GM18907 (cell line): ENCODE measurements around the gene FAM114A2.
"Not testable (repeated sequence)": the region's sequence is repeated elsewhere in the genome, so short reads cannot be mapped to it uniquely, and the experiment has no call there.

ENCODE experiments used
- ATAC-seq: cut with Tn5 transposase; IDR thresholded peaks from one replicate; pipeline ENCODE4 v1.9.1; 2021; ENCODE audit warnings: mild to moderate bottlenecking, moderate library complexity; ENCODE audit not compliant: unreplicated experiment

Gene FAM114A2

DNA sequence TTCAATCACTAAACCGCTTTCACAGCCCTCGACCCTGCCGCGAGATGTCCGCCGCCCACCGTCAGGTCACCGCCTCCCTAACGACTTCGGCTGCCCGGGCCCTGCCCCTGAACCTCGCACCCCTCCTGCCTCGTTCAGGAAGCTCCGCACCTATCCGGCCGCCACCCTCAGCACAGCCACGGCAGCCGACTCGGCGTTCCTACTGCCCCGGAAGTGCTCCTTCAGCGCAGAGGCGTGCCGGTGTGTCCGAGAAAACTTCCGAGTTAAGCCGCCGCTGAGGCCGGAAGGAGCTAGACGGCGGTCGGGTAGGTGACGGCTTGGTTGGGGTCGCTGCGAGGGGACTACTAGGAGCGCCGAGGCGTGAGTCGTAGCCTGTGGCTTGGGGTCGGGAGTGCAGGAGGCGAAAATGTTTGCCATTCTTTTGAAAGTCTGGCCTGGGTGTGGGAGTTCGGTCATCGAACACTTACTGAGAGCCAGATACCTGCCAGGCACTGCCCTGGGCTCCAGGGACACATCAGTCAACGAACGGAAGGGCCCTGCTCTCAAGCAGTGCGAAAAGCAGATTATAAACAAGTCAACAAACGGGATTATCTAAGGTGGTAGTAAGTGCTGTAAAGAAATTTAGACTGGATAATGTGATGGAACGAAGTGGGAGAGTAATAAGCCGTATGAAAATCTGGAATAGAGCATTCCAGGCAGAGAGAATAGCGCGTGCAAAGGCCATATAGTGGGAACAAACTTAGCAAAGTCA lies at the start of gene FAM114A2, which contains the start of gene MFAP3:
Gene FAM114A2, minus strand, starts transcription at position 204 of the 751 bp plus-strand sequence. CDS start 3,957 bp downstream, outside the sequence.
Gene MFAP3, plus strand, starts transcription at position 261 of the 751 bp plus-strand sequence. CDS start 10,756 bp downstream, outside the sequence.
- peak; percentile 99 for ATAC-seq

DNA sequence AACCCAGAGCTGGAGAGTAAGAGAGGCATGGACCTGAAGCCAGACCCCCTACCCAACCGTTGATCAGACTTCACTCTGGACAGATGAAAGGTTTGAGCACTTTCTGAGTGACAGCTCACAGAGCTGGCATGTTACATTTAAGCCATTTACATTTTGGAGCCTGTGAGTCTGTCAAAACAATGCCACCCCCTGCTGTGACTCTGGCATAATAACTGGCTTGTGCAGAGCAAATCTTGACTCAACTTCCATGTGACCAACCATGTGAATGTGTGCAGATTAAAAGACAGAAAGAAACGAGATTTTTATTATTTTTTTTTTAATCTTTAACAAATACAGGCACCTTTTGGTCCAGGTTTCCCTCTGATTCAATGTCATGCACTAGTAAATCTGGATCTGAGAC lies 48.5 kb upstream of the FAM114A2 start:
- ATAC-seq: no peak

DNA sequence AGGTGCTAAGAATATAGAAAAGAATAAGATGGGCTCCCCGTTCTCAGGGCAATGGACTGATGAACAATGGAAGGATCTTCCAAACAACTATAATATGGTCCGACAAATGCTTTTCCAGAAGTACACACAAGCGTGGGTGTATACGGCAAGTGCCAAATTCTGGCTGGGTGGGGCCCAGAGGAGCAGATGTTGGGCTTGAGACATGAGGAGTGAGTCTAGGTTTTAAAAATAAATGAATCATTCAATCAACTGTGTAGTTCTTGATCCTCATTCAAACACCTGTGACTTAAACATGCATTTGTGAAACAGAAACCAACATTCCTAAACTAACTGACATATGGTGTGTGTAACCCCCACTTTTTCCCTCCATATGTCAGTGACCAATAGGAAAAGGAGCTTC lies 47.9 kb upstream of the FAM114A2 start:
- no peak for ATAC-seq

DNA sequence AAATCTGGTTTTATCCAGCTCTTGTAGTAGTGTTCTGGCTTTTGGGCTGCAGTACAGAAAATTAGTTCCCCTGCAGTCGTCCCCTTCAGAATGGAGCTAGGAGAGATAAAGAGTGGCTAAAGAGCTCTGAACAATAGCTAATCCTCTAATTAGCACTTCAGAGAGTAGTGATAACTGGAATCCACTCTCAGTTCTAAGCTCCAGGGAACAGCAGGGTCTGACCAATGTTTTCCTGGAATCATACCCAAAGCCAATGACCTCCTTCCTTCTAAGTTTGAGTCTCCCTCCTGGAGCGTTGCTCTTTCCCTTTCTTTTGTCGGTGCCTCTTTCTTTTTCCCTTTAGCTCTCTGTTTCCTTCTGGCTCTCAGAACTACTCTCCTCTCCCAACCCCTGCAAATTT lies 47.4 kb upstream of the FAM114A2 start:
- ATAC-seq: no peak

DNA sequence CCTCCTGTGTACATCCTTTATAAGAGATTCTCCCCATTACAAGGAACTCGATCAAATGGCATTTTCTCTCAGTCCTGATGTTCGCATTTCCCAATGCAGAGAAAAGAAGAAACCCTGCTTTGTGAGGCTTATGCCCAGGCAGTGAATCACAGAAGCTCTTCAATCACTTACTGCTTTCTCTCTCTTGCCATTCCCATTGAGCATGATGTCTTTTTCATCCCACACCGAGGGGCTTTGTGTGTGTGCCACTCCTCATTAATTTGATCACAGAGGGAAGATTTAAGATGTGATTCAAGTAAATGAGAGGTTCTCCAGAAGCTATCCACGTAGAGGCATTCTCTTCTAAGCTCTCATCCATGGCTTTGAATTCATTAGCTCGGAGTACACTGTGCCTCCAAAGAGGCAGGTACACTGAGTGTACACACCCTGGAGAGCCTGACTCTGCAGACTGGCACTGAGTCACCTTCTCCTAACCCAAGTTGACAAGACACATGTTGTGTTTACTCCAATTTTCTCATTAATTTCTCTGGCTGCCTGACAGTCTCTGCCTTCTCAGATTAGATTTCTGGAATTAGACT lies 45.4 kb upstream of the FAM114A2 start:
- ATAC-seq: no peak

DNA sequence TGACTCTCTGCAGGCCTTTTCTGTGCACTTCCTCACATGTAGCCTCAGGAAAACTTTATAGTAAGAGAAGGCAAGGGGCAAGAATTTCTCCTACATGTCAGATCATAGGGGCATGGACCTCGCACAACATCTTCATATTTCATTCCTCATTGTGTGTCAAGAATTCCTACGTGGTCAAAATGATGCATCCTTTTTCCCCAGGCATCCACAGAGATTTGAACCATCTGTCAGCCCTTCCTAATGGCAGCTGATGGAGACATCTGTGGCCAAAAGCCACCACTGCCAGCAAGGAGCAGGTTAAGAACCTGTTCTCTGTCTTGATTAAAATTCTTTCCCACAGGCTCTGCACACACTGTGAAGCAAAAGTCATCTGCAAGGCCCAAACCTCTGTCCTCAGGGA lies 42.5 kb upstream of the FAM114A2 start:
- ATAC-seq: no peak

DNA sequence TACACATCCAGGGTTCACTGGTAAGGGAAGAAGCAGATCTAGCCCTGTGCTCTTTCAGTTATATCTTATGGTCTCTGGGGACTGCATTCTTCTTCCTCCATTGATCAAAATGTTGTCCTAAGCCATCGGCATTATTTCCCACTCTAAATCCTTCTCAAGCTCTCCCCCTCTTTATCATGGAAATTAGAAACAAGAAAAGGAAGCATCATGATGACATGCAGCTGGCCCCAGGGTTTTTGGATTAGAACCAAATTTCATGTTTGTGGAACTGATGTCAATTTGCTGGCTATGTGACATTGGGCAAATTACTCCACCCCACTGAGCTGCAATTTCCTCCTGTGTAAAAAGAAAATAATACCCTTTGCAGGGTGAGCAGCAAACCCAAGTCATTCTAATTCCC lies 39.6 kb upstream of the FAM114A2 start:
- ATAC-seq: no peak

DNA sequence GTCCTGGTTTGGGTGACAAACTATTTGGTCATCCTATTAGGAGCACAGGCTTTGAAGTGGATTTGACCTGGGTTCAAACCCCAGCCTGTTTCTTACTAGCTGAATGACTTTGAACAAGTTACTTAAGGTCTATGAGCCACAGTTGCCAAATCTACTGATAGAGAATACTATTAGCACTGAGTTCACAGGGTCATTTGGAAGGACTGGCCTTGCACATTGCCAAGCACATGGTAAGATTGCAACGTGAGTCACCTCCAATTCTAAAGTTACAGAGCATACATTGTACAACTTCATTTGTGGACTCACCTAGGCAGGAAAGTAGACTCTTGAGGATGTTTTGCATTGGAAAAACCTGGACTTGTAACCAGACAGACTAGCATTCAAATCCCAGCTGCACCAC lies 39.0 kb upstream of the FAM114A2 start:
- no peak for ATAC-seq

DNA sequence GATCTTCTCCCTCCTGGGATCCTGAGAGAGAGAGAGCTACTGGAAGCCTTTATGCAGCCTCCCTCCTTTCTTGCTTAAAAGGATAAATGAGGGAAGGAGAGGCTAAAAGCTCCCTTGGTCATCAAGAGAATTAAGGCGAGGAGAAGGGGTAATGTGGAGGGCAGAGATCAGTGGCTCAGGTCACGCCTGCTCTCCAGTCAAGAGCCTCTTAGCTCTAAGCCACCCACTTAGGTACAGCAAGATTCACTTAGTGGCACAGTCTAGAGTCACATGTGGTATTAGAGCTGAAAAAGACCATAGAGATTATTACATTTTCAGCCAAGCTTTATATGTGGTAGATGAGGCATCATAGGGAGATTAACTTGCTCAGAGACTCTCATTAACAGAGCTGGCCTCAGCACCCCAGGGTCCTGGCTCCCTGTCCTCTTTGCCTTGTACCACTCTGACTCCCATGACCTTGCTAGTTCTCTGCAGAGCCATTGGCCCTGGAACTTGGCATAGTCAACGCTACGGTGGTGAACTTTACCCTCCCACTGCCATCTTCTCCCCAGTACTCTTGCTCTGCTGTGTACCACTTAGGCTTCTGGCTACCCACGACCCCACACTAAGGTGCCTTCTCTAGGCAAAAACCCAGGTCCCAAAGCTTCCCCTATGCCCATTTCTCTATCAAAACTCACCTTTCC lies 37.7 kb upstream of the FAM114A2 start:
- ATAC-seq: no peak

DNA sequence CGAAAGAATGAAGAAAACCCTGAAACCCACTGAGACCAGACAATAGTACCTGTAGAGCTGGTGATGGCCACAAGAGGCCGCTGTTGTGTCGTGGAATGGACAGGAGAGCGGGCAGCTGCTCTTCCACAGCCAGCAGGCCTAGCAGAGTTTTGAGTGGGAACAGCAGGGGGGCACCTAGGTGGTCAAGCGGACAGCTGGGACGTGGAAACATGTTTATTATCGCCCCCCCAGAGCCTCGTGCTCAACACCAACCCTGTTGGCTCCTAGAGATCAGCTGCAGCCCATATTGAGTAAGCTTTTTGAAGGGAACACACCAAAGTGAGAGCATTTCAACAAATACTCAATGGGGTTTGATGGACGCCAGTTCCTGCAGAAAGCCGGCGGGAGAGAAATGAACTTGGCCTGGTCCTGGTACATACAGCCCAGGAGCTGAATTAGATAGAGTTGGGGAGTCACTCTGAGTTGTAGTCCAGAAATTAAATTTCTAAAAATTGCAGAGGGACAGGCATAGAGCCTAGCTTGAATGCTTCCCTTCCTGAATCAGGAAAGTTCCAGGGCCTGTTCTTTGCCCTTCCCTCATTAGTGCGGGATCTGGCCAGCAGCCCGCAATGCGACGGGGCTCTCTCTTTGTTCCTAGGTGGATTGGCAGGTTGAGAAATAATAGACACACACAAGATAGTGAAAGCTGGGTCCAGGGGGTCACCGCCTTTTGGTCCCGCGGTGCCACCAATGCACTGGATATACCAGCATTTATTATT lies 33.9 kb upstream of the FAM114A2 start:
- peak; percentile 96 for ATAC-seq

DNA sequence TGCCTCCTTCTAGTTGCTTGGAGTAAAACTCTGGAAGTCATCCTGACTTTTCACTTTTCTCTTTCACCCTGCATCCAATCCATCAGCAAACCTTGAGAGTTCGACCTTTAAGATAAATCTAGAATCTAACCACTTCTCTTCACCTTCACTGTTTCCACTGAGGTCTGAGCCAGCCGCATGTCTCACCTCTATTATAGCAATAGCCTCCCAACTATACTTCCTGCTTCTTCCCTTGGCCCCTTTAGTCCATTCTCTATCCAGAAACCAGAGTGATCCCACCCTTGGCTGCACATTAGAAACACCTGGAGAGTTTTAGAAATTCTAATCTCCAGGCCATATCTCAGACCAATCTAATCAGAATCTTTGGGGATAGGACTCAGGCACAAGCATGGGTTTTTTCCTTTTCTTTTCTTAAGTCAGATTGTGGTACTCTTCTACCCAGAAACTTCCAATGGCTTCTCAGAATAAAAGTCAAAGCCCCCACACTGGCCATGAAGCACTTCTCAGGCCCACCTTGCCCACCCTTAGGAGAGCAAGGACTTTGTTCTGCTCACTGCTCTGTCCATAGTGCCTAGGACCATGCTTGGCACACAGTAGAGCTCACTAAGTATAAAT lies 33.2 kb upstream of the FAM114A2 start:
- peak; percentile 25 for ATAC-seq

DNA sequence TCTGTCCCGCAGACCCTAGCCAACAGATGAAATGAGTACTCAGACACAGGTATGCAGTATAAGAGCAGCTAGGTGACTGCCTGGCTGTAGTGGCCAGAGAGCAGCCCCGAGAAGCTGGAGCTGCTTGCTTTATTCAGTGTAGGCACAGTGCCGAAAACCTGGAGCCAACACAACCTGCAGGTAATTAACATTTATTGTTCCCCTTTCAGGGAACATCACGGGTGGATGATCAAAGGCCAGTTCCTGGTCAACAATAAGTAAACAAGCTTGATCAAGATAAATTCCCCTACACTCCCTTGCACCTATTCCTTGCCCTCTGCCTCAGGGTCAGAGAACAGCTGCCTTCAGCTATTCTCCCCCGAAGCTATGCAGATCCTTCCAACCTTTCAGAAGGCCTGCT lies 31.1 kb upstream of the FAM114A2 start:
- ATAC-seq: not testable (repeated sequence)

DNA sequence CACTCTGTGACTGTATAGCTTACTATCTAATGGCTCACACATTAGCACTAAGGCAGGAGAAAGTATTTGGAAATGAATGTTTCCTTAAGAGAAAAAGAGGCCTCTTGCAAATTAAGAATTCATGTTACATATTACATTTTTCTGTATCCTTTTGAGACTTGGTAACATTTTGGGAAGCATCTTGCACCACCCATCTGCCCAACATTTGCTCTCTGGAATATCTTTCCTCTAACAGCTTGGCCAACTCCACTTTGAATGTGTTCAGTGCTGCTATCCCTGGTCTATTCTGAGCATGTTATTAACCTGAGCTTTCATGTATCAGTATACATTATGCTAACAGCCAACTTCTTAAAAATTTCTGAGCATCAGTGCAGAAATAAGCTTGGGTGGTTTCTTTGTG lies 27.3 kb upstream of the FAM114A2 start:
- no peak for ATAC-seq

DNA sequence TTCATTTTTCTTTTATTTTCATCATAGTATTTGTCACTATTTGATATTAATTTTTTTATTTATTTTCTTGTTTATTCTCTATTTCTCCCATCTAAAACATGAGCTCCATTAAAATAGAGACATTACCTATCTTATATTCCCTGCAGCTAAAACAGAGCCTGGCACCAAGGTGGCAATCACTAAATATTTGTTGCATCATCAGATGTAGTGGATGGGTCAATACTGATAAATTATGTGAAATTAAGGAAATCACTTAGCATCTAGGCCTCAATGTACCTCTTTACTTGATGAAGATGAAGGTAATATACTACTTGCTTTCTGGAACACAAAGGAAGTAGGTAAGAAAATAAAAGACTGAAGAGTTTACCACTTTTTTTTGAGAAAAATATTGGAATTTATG lies 24.7 kb upstream of the FAM114A2 start:
- no peak for ATAC-seq

DNA sequence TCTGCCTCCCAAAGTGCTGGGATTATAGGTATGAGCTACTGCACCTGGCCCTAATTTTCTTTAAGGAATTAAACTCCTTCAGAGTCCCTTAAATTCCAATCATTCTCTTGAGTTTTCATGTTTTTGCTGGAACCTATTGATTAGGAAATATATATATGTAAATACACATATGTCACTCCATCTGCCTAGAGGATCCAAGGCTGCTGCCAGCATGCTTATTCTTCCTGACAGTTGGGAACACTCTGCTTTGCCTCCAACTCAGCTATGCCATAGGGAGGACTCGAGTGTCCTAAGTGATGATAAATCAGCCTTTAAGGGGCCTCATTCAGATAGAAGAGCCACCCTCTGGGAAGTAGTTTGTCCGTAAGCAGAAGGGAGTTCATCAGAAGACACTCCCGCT lies 21.9 kb upstream of the FAM114A2 start:
- ATAC-seq: no peak

DNA sequence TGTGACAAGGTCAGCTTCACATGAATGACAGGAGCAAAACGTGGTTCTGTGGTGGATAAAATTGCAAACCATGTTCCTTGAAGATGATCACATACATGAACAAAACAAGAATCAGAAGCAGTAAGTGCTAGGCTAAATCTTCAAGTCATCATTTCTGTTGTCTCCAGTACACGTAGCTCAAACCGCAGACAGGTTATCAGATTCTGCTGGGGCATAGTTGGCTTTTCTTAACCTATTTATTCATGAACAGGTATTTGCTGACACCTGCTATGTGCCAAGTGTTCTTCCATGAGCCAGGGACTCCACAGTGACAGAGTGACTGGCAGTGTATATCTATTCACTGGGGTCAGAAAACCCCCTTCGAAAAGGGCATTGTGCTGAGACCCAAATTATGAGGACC lies 20.9 kb upstream of the FAM114A2 start:
- no peak for ATAC-seq

DNA sequence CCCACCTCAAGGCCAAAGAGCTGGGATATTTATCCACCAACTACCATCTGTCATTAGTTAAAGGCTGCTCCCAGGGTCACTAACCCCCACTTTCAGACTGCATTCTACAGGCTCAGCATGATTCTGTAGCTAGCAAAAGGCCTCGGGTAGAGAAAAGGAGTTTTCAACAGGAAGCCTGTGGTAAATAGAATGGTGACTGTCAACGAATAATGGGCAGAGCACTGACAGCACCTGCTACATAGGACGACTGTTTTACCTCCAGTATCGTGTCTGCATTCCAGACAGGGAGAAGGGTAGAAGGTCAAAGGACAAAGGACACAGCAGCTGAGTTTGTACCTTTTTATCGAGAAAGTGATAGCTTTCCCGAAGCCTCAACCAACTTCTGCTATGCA lies 20.3 kb upstream of the FAM114A2 start:
- peak; percentile 70 for ATAC-seq

DNA sequence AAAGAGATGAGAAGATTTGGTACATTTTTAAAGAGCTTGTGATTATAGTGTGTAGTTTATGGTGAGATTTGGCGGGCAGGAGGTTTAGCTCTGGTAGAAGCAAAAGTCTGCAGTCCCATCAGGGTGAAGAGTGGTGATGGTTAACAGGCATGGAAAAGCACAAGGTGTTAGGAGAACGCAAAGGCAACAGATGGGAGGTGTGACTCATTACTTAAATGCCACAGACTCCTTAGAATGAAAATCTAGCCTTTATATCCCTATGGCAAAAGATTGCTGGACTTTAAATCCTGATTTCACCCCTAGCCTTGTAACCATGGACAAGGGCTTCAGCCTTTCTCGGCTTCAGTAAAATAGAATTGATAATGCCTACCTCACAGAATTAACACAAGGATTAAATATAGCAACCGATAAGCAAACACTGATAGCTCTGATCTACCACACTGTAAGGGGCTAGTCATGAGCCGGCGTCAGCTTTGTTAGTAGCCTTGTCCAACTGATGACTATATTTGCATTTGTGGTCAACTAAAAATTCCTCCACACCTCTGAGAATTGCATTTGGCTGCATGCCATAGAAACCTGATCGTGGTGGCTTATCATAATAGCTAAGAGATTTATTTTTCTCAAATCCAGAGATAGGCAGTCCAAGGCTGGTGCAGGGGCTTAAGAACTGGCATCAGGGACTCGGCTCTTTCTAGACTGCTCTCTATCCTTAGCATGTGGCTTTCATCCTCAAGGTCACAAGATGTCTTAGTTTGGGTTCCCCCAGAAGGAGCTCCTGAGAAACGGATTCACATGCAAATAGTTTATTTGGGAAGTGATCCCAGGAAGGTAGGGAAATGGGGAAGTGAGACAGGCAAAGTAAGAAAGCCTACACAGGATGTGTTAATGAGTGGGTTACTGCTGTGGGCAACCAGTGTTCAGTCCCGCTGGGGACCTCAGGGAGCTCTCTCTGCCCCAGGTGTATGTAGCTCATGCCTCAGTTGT lies 19.6 kb upstream of the FAM114A2 start:
- ATAC-seq: peak; percentile 81

DNA sequence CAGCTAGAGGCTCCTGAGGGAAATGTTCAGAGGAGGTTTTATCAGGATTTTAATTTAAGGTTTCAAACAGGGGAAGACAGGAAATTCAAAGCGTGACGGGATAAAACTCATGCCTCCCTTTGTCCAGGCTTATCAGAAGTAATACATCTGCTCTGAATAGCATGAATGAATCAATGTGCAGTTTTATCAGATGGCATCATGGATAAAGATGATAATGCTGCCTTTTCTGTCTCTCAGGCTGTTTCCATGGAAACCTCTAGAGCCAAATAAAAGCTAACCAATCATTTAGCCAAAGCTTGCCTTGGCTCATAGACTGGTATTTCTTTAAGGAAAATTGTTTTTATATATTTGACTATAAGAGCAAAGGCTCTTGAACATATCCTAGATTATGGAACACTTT lies 16.5 kb upstream of the FAM114A2 start:
- no peak for ATAC-seq

DNA sequence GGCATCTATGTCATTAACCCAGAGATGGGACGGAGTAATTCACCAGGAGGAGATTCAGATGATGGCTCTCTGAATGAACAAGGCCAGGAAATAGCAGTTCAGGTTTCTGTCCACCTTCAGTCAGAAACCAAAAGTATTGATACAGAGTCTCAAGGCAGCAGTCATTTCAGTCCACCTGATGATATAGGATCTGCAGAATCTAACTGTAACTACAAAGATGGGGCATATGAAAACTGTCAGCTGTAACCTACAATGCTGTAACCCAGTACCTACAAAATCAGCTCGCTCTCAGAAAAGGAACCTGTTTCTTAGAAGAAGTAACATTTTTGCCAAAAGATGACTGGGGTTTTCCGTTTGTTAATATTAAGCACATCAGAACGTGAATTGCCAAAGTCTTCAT lies 14.8 kb upstream of the FAM114A2 start:
- ATAC-seq: no peak
